ENCODE measurements around the gene TTYH1. TPM values are rescaled to one million over a fixed set of nuclear protein-coding genes. Genes with fewer than 3 reads are reported as not detected.

The TTYH1 gene
- total RNA-seq, 1 experiment from 2014 or later: 0.62 TPM

DNA sequence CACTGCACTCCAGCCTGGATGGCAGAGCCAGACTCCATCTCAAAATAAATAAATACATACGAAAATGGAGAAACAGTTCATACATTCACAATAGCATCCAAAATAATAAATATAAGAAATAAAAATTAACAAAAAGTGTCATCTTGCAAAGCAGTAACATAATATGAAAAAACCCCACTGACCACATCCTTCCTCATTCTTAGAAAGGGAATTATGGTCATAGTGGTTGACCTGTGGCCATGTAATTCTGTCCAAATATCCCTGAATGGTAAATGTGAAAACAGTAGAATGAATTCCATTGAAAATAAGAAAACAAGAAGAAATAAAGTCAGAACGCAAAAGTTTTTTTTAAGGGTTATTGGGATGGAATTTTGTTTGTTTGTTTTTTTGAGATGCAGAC is 64.8 kb downstream of the TTYH1 start:
- Histone ChIP-seq H3K4me3 (ENCODE audit: low read depth in 2 of 2, low read length in 2 of 2) (no peak overlapping the region), H3K36me3 (ENCODE audit: control insufficient read depth, insufficient read depth, low read length) (no peaks in the 10 kb centered on the region), H3K27me3 (ENCODE audit: control insufficient read depth, insufficient read depth, low read length) (no peaks in the 10 kb centered on the region), H3K4me1 (ENCODE audit: control insufficient read depth, insufficient read depth, low read length) (no peaks in the 10 kb centered on the region), H3K9me3 (ENCODE audit: control insufficient read depth, insufficient read depth, low read depth, low read length) (no peaks in the 10 kb centered on the region), H3K27ac (ENCODE audit: low read length) (no peak overlapping the region)
- TF ChIP-seq, protein P1, sequence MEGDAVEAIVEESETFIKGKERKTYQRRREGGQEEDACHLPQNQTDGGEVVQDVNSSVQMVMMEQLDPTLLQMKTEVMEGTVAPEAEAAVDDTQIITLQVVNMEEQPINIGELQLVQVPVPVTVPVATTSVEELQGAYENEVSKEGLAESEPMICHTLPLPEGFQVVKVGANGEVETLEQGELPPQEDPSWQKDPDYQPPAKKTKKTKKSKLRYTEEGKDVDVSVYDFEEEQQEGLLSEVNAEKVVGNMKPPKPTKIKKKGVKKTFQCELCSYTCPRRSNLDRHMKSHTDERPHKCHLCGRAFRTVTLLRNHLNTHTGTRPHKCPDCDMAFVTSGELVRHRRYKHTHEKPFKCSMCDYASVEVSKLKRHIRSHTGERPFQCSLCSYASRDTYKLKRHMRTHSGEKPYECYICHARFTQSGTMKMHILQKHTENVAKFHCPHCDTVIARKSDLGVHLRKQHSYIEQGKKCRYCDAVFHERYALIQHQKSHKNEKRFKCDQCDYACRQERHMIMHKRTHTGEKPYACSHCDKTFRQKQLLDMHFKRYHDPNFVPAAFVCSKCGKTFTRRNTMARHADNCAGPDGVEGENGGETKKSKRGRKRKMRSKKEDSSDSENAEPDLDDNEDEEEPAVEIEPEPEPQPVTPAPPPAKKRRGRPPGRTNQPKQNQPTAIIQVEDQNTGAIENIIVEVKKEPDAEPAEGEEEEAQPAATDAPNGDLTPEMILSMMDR (IDR thresholded peaks at IDR 0.05): no peak
- TF ChIP-seq, protein P2, sequence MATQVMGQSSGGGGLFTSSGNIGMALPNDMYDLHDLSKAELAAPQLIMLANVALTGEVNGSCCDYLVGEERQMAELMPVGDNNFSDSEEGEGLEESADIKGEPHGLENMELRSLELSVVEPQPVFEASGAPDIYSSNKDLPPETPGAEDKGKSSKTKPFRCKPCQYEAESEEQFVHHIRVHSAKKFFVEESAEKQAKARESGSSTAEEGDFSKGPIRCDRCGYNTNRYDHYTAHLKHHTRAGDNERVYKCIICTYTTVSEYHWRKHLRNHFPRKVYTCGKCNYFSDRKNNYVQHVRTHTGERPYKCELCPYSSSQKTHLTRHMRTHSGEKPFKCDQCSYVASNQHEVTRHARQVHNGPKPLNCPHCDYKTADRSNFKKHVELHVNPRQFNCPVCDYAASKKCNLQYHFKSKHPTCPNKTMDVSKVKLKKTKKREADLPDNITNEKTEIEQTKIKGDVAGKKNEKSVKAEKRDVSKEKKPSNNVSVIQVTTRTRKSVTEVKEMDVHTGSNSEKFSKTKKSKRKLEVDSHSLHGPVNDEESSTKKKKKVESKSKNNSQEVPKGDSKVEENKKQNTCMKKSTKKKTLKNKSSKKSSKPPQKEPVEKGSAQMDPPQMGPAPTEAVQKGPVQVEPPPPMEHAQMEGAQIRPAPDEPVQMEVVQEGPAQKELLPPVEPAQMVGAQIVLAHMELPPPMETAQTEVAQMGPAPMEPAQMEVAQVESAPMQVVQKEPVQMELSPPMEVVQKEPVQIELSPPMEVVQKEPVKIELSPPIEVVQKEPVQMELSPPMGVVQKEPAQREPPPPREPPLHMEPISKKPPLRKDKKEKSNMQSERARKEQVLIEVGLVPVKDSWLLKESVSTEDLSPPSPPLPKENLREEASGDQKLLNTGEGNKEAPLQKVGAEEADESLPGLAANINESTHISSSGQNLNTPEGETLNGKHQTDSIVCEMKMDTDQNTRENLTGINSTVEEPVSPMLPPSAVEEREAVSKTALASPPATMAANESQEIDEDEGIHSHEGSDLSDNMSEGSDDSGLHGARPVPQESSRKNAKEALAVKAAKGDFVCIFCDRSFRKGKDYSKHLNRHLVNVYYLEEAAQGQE (IDR thresholded peaks at IDR 0.05; ENCODE audit: insufficient read depth in 1 of 2, low read depth in 2 of 2, low read length in 1 of 2): no peak
- TF ChIP-seq POLR2AphosphoS5 (IDR thresholded peaks at IDR 0.05; ENCODE audit: low read depth, low read length): no peak
- DNase-seq (ENCODE audit: low read depth, low spot score) (no peak), ATAC-seq (no peak)
- ChIA-PET POLR2A (no interaction called here), CTCF (interaction anchor here (1.2 kb wide), 1 partner anchor 194 kb away, joined by 5 read pairs; no protein-coding TSS in a partner anchor)
- intact Hi-C loops (cut with micrococcal nuclease; ENCODE audit: unreplicated experiment): loop anchor here (5.0 to 10.0 kb wide), 2 partner anchors 75 to 197 kb away; no protein-coding TSS in a partner anchor
- in situ Hi-C loops (cut with HindIII; ENCODE audit: low pct_unique_long_range_greater_than_20kb, low sequenced_read_pairs): no loop called here
- no TSS peak for BruUV-seq (replicated peaks)

DNA sequence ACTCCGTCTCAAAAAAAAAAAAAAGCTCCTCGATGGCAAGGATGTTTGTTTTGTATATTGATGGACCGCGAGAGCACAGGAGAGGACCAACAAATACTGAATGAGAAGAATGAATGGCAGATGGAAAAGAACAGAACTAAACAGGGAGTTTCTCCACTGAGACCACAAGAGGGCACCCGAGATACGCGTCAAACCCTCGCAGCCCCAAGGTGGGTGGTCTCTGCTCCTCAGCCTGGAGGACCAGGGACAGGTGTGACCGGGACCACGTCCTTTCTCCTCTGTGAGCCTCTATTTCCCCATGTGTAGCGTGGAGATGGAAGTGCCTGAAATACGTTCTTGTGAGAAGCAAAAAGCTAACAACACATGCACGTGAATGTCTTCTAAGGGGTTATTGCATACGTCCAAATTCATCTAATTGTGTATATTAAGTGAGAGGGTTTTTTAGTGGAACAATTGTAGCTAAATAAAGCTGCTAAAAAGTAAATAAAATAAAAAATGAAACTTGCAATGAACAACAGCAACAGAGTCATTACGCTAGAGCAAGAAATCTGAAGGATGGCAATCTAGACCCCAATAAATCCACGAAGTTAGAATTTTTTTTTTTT is 66.2 kb downstream of the TTYH1 start:
- H3K4me3 ChIP-seq (ENCODE audit: low read depth in 2 of 2, low read length in 2 of 2): peak overlapping the region in 1 of 2 experiments; percentile 21; a peak in 1 of 4 replicates
- no peak for DNase-seq (ENCODE audit: low read depth, low spot score)
- no peaks in the 10 kb centered on the region for H3K27me3 ChIP-seq (ENCODE audit: control insufficient read depth, insufficient read depth, low read length)
- intact Hi-C loops (cut with micrococcal nuclease; ENCODE audit: unreplicated experiment) (loop anchor here (5.0 to 10.0 kb wide), 2 partner anchors 73 to 196 kb away; no protein-coding TSS in a partner anchor), in situ Hi-C loops (cut with HindIII; ENCODE audit: low pct_unique_long_range_greater_than_20kb, low sequenced_read_pairs) (no loop called here)
- ChIA-PET POLR2A (interaction anchor here (0.7 kb wide), 1 partner anchor 174 kb away, joined by 14 read pairs; no protein-coding TSS in a partner anchor), CTCF (interaction anchor here (0.6 to 1.1 kb wide), 6 partner anchors 22 to 562 kb away, joined by 3 to 13 read pairs (median 6); no protein-coding TSS in a partner anchor)
- no peaks in the 10 kb centered on the region for H3K36me3 ChIP-seq (ENCODE audit: control insufficient read depth, insufficient read depth, low read length)
- no peak for TF ChIP-seq TCF7L2 (IDR thresholded peaks at IDR 0.05; ENCODE audit: low read depth, low read length)
- TF ChIP-seq, protein P1 (IDR thresholded peaks at IDR 0.05): peak; percentile 94
- TF ChIP-seq POLR2AphosphoS5 (IDR thresholded peaks at IDR 0.05; ENCODE audit: low read depth, low read length): no peak
- TF ChIP-seq, protein P2 (IDR thresholded peaks at IDR 0.05; ENCODE audit: insufficient read depth in 1 of 2, low read depth in 2 of 2, low read length in 1 of 2): no peak
- H3K9me3 ChIP-seq (ENCODE audit: control insufficient read depth, insufficient read depth, low read depth, low read length): no peaks in the 10 kb centered on the region
- peak; percentile 65 for ATAC-seq
- no peak overlapping the region for H3K27ac ChIP-seq (ENCODE audit: low read length)
- H3K4me1 ChIP-seq (ENCODE audit: control insufficient read depth, insufficient read depth, low read length): no peaks in the 10 kb centered on the region
- no TSS peak for BruUV-seq (replicated peaks)
